ENCODE results near the gene YBX2.

- TF ChIP-seq POLR2AphosphoS5 (IDR thresholded peaks at IDR 0.05): no peak
- TF ChIP-seq CTCF (IDR thresholded peaks at IDR 0.05): no peak
- TF ChIP-seq POLR2A (IDR thresholded peaks at IDR 0.05): no peak
Observed at GRCh38 chr17:7253082-7253481, 41.4 kb downstream of the YBX2 start.
